H7 (cell line): Measurements from ENCODE around the gene SNX13. TPM values are rescaled to one million over a fixed set of nuclear protein-coding genes. Genes with fewer than 3 reads are reported as not detected.

Experiments
- DNase-seq: peaks from one replicate; pipeline ENCODE4 v3.0.0; 2012
- H3K27me3 ChIP-seq: 2 replicates; pipeline ENCODE4 v1.6.0; 2011; ENCODE audit warnings: mild to moderate bottlenecking, low read length; ENCODE audit not compliant: control insufficient read depth, insufficient read depth
- H3K36me3 ChIP-seq: replicated peaks from 2 replicates; pipeline ENCODE4 v1.5.1; 2011; ENCODE audit warnings: low read length; ENCODE audit not compliant: control insufficient read depth, insufficient read depth
- H3K4me3 ChIP-seq: 2 replicates; pipeline ENCODE4 v1.5.1; 2011; ENCODE audit warnings: low read depth, mild to moderate bottlenecking, control low read depth, low read length, moderate library complexity; ENCODE audit not compliant: insufficient read depth
- total RNA-seq: library from RNA; depleted of rRNA; stranded (reverse); fragments of >200 nt; shearing (Covaris generic); gene quantifications from 2 replicates; pipeline ENCODE4 v1.2.3, GENCODE V29; 2014

The SNX13 gene
- total RNA-seq, 1 experiment from 2014 or later: 17.8 TPM

DNA sequence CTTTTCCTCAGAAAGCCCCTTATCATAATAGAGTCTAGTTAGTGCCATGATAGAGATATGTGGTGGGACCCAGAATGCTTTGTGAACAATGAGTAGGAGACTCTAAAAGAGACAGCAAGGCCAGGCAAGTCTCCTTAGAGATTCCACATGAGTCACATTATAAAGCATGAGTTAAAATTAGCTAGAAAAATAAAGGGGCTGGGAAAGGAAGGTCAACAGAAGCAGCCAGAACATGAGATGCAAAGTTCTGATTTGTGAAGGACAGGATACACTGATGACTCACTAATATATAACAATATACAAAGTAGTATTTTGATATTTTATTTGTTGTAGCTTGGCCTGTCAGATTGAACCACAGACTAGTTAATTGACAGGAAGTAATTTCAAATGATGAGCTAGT is 25.3 kb upstream of the SNX13 start:
- Histone ChIP-seq H3K27me3 (no peaks in the 10 kb centered on the region), H3K36me3 (no peaks in the 10 kb centered on the region), H3K4me3 (no peak overlapping the region)
- no peak for DNase-seq

DNA sequence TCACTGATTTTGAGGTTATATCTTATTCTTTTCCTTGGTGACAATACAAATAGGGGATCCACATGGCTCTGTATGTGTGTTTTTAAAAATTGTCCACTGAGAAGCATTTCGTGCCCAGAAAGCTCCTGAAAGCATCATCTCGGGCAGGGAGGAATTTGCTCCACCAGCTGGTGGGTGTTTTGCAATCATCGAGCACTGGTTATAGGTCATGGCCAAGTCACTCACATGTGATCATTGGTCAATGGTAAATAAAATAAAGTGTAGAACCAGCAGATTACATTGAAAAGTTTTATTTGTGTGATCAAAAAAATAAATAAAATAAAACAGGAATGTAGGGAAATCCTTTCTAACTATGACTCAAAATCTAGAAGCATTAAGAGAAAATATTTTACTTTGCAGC is 23.0 kb upstream of the SNX13 start:
- no peak overlapping the region for H3K4me3 ChIP-seq
- DNase-seq: no peak
- H3K36me3 ChIP-seq: no peaks in the 10 kb centered on the region
- no peaks in the 10 kb centered on the region for H3K27me3 ChIP-seq

DNA sequence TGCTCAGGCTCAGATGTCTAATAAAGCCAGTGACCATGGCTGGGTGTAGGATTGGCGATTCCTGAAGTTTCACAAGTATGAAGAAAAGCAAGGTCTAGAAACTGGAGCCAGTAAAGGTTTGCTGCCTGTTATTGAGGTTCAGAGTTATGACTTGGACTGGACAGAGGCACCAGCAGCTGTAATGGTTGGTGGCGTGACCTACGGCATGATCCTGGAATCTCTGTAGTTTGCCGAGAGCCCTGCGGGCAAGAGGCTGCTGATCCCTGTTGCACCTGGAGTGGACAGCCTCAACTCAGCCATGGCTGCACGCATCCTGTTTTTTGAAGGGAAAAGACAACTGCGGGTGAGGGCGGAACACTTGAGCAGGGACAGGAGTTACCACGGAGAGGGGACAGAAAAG is 22.4 kb upstream of the SNX13 start:
- Histone ChIP-seq H3K27me3 (no peaks in the 10 kb centered on the region), H3K36me3 (no peaks in the 10 kb centered on the region), H3K4me3 (no peak overlapping the region)
- DNase-seq: no peak

DNA sequence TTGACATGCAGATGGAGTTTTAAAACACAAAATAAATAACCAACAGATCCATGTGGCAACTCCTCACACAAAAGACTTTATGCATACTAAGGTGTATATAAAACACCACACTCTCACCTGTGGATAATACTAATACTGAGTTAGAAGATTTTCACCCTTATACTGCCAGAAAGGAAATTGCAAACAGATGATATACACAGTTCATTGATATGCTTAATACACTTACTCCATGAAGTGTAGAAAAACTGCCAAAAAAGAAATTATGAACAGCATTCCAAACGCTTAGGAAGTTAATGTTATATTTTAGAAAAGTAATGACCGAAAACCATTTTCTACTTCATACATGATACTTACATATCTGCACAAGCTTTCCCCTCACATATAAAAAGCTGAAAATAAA is 17.6 kb upstream of the SNX13 start:
- H3K27me3 ChIP-seq: no peaks in the 10 kb centered on the region
- no peak overlapping the region for H3K4me3 ChIP-seq
- DNase-seq: no peak
- no peaks in the 10 kb centered on the region for H3K36me3 ChIP-seq

DNA sequence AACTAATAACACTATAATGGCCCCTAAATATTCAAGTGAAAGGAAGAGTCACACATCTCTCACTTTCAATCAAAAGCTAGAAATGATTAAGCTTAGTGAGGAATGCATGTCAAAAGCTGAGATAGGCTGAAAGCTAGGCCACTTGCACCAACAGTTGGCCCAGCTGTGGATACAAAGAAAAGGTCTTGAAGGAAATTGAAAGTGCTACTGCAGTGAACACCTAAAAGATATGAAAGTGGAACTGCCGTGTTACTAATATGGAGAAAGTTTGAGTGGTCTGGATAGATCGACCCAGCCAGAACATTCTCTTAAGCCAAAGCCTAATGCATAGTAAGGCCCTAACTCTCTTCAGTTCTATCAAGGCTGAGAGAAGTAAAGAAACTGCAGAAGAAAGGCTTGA is 12.1 kb upstream of the SNX13 start:
- no peak for DNase-seq
- no peaks in the 10 kb centered on the region for H3K36me3 ChIP-seq
- no peaks in the 10 kb centered on the region for H3K27me3 ChIP-seq
- H3K4me3 ChIP-seq: no peak overlapping the region

DNA sequence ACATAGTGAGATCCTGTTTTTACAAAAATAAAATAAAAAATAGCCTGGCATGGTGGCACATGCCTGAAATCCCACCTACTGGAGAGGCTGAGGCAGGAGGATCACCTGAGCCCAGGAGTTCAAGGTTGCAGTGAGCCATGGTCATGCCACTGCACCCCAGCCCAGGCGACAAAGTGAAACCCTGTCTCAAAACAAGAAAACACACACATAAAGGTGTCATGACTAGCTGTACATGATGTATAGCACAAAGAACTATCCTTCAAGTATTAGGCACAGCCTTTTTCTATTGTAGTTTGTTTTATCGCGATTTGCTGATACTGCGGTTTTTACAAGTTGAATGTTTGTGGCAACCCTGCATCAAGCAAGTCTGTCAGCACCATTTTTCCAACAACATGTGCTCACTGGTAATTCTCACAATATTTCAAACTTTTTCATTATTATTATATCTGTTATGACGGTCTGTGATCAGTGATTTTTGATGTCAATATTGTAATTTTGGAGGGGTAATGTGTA is 11.5 kb upstream of the SNX13 start:
- Histone ChIP-seq H3K4me3 (no peak overlapping the region), H3K36me3 (no peaks in the 10 kb centered on the region), H3K27me3 (no peaks in the 10 kb centered on the region)
- DNase-seq: no peak

DNA sequence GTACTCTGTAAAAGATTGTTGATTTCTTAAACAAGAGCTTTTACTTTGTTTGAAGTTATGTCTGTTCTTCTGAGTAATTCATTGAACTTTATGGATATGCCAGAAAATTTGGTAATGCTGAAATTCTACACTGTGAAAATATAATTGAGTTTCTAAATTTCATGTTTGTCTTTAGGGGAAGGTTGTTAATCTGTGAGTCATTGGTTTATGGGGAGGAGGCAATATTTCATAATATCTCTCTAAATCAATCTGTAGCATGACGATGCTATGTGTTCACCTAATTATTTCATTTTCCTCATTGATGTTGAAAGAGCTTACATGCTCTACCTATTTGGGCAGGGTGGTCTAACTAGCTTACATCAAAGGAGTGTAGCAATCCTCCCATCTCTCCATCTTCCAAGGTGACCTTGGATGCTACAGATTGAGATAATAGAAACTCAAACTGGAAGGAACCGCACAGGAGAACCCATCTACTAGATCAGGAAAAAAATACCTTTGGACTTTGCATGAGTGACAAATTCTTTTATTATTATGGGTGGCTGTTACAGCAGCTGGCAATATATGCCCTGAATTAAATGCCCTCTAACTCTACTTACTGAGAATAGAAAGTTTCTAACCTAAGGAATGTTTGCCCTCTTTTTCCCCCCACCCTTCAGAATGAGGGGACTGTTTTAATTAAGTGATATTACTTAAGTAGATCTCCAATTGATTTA is 8.4 kb upstream of the SNX13 start:
- DNase-seq: no peak
- Histone ChIP-seq H3K4me3 (no peak overlapping the region), H3K27me3 (no peaks in the 10 kb centered on the region), H3K36me3 (no peaks in the 10 kb centered on the region)

DNA sequence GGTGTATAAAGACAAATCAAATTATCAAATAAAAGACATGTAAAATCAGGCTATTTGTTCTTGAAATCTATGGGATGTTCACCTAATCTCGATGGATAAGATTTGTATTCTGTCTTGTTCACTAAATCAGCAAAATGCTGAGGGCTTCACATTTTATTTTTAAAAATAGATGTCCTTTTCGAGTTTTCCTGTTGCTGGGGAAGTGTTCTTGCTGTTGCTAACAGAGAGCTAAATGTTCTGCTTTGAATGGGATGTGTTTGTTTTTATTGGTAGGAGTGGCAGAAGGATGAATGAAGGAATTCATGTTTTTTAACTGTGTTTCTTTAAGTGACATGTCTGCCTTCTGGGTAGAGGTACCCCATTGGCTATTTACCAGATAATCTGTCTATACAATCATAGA is 7.3 kb upstream of the SNX13 start:
- Histone ChIP-seq H3K27me3 (no peaks in the 10 kb centered on the region), H3K36me3 (no peaks in the 10 kb centered on the region), H3K4me3 (no peak overlapping the region)
- no peak for DNase-seq

DNA sequence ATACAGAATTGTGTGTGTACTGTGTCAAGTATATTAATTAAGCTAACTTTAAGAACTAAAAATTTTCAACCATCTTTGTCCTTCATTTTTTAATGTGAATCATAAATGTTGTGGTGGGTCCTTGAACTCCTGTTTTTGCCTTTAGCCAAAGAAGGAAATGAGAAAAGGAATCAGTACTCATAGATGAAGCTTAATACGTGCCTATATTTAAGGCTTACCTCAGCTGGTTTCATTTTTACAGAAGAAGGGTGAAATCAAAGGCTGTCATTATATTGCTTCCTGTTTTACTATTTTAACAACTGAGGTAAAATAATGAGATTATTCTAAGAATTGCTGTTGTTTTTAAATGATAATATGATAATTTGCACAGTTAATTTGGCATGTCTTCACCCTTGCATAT is 6.3 kb upstream of the SNX13 start:
- no peak for DNase-seq
- H3K36me3 ChIP-seq: no peaks in the 10 kb centered on the region
- H3K27me3 ChIP-seq: no peaks in the 10 kb centered on the region
- no peak overlapping the region for H3K4me3 ChIP-seq

DNA sequence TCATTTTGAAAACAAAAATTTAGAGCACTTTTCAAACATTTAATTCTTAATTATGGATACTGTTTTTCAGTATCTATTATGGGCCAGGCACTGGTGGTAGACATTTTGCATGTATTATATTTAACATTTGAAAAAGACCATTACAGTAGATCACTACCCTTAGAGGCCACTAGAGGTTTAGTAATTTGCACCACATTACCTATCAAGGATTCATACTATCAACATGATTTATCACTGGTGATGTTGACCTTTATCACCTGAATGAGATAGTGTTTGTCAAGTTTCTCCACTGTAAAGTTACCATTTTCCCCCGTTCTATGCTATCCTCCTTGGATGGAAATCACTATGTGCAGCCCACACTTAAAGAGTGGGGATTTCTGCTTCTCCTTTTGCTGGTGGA is 4.4 kb upstream of the SNX13 start:
- H3K36me3 ChIP-seq: no peaks in the 10 kb centered on the region
- no peaks in the 10 kb centered on the region for H3K27me3 ChIP-seq
- no peak overlapping the region for H3K4me3 ChIP-seq
- DNase-seq: peak; percentile 17

DNA sequence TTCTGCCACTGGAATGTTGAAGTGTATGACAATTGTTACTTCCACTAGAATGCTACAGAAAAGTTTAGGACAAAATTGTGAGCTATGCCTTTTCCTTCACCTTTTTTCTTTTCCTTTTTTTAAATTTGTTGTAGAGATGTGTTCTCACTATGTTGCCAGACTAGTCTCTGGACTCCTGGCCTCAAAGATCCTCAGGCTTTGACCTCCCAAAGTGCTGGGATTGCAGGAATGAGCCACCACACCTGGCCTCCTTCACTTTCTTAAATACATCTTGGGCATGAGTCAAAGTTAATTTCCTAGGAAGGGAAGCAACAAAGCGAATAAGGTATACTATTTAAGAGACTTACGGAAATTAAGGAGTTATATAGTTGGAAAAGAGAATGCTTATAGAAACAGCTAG is 2.7 kb upstream of the SNX13 start:
- Histone ChIP-seq H3K4me3 (no peak overlapping the region), H3K36me3 (no peaks in the 10 kb centered on the region), H3K27me3 (no peaks in the 10 kb centered on the region)
- no peak for DNase-seq

DNA sequence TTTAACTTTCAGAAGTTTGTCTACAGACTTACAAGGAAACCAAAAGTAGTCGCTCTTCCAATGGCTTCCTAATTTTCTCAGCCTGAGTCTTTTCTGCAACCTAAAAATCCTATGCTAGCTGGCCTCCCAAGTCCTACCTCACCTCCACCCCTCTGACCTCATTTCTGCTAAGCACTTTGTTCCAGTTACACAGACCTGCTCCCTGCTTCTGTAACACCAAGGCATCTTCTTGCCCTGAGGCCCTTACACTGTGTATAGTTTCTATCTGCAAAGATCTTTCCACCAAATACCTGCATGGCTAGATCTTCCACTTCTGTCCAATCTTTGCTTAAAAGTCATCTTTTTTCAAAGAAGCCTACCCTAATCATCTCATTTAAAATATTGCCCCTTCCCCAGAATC is 1.9 kb upstream of the SNX13 start:
- no peak for DNase-seq
- Histone ChIP-seq H3K4me3 (no peak overlapping the region), H3K27me3 (no peaks in the 10 kb centered on the region), H3K36me3 (no peaks in the 10 kb centered on the region)

DNA sequence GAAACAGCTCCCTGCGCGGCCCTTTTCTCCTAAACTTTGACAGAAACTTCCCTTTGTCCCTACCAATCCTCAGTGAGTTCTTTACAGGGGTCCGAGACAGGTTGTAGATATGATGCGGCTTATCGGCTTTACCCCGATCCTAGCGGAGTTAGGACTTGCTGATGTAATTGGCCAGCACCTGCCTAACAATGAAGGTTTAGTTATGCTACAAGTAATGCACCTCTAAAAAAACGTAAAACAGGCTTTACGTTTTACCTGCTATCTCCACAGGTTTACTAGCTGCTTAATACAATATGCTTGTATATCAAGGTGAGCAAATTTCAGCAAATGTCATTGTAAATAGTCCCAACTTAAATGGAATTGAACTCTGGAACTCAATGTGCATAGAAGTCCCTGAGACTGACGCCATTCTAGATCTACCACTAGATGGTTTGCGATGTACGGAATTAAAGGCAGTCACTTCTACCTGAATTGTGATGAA is 697 bp upstream of the SNX13 start:
- Histone ChIP-seq H3K4me3 (peak overlapping the region; percentile 89), H3K36me3 (no peaks in the 10 kb centered on the region), H3K27me3 (no peaks in the 10 kb centered on the region)
- DNase-seq: peak; percentile 56

DNA sequence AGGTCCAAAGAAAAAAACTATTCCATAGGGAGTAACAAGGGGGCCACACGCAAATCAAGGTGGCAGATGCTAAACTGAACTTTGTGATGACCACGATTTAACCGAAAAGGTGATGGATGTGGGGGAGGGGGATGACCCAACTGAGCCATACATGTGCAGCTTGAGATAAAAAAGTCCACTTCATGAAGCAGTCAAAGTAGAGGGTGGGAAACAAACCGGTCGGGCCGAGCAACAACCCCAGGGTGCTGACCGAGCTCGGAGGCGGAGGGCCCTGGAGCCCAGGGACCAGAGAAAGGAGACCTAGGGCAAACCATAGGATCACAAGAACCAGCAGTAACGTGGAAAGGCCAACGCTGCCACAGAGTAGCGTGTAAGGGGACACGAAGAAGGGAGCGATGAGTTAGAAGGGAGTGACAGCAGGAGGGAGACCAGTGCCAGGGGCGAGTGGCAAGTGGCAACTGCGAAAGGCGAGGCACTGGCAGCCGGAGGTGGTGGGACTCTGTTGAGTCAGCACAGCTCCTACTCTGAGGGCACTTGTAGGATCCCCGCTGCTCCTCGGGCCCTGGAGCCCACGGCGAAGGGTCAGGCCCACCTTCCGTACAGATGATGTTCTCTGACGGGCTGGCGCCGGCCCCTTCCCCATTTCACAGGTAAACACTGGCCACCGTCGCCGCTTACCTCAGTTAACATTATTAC is 540 bp downstream of the SNX13 start:
- no peaks in the 10 kb centered on the region for H3K27me3 ChIP-seq
- H3K4me3 ChIP-seq: peak overlapping the region; percentile 89
- no peaks in the 10 kb centered on the region for H3K36me3 ChIP-seq
- DNase-seq: peak; percentile 62

DNA sequence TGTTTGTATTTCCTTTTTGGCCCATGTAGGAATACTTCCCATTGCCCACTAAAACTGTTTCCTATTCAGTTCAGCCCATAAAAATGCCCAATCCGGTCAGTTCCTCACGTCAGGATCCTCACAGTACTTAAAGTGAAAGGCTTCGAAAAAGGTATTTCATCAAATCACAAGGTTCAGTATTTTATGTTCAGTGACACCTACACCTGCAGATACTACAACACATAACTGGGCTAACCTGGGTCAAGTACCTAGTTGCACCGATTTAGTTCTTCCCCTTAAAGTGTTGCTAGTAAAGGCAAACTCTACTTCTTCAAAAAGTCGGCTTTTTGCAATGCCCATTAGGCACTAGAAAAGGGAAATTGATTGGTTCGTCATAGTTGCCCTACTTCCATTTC is 1.1 kb downstream of the SNX13 start:
- Histone ChIP-seq H3K4me3 (peak overlapping the region; percentile 89), H3K36me3 (no peaks in the 10 kb centered on the region), H3K27me3 (no peaks in the 10 kb centered on the region)
- DNase-seq: no peak
